NCI-H2227 (cell line): ENCODE measurements around the gene CLC.
"Not testable (repeated sequence)": the region's sequence is repeated elsewhere in the genome, so short reads cannot be mapped to it uniquely, and the experiment has no call there.

Source experiments
- DNase-seq: peaks from one replicate; lab custom pipeline; 2025; ENCODE audit not compliant: unreplicated experiment; lab: John Stamatoyannopoulos, UW

Gene CLC

GRCh38 chr19:39737891-39738290 lies at the start of gene CLC:
TSS of gene CLC (minus strand) at chr19:39738029. CDS start at chr19:39737952, 77 bp downstream.
- no peak for DNase-seq

DNA sequence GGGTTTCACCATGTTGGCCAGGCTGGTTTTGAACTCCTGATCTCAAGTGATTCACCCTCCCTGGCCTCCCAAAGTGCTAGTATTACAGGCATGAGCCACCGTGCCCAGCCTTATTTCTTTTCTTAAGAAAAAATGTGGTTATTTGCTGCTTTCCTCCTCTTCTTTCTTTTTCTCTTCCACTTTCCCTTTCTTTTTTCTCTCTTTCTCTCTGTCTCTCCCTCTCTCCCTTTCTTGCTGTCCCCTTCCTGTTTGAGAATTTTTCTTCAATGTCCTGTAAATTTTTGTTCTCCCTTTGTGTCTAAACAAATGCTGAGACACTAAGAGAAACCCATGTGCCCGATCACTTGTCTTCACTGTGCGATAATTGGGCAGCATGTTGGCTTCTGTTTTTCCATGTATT lies 43.1 kb upstream of the CLC start:
- DNase-seq = no peak

DNA sequence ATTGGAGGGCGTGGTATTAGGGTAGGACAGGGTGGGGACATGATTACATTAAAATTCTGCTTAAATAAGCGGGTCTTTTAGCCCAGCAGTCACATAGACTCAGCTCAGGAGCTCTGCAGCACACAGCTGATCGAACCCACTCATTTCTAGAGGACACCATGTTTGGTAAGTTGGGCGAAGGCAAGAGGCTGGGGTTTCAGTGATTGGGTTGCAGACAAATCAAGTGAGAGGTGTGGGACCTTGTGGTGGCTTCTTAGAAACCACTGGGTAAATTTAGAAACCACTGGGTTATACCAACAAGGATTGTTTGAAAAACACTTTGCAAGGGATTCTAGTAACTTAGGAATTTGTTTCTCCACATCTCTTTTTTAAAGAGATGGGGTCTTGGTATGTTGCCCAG lies 40.9 kb upstream of the CLC start, which contains the start of gene LEUTX:
LEUTX (plus strand) TSS at position 92 of the 400 bp plus-strand sequence; CDS start at position 159, 67 bp downstream.
- DNase-seq = no peak

DNA sequence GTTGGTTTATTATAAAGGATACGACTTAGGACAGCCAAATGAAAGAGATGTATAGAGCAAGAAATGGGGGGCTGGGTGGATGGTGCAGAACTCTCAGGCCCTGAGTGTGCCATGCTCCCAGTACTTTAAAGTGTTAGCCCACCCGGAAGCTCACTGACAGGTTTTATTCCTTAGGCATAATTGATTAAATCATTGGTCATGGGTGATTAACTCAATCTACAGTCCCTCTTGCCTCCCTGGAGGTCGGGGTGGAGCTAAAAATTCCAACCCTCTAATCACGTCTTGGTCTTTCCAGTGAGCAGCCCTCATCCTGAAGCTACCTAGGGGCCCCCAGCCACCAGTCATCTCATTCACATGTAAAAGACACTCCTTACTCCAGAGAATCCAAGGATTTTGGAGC lies 31.0 kb upstream of the CLC start:
- DNase-seq = no peak

DNA sequence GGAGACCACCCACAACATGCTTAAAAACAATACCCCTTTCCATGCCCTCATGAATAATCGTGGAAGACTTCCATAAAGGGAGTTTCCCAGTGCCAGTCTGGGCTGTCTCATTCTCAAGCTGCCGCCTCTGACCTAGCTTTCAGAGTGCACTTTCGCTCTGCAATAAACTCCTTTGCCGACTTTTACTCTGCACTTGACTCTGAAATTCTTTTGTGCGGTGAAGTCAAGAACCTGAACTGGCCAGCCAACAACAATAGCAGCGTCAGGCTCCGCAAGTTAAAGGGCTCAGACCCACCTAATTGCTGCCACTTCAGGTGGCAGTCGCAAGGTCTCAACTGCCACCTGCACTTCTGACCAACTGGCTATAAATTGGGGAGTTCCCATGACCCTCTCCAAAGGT lies 30.5 kb upstream of the CLC start:
- DNase-seq = no peak

DNA sequence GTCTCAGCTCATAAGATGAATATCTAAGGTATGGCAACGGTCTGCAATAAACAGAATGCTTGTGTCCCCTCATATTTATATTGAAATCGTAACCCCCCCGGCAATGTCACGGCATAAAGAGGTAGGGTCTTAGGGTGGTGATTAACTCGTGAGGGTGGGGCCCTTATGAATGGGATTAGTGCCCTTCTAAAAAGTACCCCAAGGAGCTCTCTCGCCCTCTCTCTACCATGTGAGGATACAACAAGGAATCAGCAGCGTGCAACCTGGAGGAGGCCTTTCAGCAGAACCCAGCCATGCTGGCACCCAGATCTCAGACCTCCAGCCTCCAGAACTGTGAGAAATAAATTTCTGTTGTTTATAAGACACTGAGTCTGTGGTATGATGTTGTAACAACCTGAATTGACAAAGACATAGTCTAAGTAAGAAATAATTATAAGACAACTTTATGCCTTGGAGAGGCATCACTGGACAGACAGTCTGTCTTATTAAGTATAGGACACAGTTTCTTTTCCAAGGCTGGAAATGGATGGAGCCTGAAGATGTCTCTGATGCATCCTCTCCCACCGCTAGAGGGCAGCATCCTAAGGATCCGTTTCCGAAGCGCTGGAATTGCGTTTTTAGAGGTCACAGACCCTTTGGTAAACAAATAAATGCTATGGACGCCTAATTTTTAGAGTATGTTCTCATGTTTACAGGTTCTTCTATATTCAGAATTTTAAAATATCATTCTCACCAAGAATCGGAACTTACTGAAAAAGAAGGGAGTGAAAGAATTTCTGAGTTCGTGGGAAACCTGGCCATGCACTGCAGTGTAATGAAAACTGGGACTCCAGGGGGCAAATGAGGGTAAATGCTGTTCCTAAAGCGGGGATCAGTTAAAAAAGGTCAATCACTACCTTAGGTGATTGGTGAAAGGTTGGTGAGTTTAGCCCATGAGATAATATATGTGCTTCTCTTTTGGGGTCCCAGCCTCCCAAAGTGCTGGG lies 27.6 kb upstream of the CLC start:
- peak; percentile 84 for DNase-seq

DNA sequence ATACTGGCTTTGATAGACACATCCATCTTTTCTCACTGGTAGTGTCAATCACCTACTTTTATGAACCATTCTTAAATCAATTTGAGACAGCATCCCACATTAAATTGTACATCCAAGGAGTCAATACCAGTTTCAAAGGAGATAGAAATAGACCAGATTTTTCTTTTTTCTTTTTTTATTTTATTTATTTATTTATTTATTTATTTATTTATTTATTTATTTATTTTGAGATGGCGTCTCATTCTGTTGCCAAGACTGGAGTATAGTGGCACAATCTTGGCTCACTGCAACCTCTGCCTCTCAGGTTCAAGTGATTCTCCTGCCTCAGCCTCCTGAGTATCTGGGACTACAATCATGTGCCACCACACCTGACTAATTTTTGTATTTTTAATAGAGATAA lies 24.0 kb upstream of the CLC start:
- DNase-seq = not testable (repeated sequence)

- no peak for DNase-seq
Measured at GRCh38 chr19:39759457-39760184, 21.8 kb upstream of the CLC start.

- no peak for DNase-seq
Measured at GRCh38 chr19:39754971-39755370, 17.1 kb upstream of the CLC start.

DNA sequence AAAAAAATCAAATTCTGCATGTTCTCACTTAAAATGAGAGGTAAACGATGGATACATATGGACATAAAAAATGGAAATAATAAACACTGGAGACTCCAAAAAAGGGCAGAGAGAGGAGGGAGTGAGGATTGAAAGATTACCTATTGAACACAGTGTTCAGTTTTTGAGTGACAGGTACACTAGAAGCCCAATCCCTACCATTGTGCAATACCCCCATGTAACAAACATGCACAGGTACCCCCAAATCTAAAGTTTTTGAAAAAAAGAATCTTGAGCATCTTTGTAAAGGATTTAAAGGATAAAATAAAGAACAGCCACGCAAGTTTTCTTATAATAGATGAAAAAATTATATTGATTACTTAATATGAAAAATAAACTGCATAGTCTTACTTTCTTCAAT lies 16.7 kb upstream of the CLC start:
- no peak for DNase-seq

DNA sequence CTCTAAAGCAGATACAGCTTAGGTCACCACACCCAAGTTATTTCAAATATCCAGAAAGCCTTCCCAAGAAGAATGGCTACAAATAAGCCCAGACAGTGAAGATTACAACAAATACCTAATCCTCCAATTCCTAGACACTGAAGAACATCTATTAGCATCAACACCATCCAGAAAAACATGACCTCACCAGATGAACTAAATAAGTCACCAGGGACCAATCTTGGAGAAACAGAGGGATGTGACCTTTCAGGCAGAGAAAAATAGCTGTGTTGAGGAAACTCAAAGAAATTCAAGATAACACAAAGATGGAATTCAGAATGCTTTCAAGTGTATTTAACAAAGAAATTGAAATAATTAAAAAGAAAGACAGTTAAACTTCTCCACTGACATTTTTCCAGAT lies 15.0 kb upstream of the CLC start:
- DNase-seq = no peak

DNA sequence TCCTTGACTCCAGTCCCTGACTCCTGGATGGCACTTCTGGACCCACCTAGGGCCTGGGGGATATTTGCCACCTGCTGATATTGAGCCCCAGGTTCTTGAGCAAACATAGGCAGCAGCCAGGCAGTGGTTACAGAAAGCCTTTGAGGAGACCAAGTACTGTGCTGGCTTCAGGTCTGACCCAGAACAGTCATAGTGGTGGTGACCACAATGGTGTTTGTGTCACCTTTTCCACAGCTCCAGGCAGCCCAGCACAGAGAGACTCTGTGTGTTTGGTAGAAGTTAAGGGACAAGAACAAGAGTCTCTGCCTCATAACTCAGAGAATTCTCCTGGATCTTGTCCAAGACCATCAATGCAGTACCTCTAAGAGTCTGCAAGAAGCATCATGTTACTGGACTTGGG lies 14.6 kb upstream of the CLC start:
- DNase-seq = no peak

GRCh38 chr19:39749981-39750380 lies 12.2 kb upstream of the CLC start:
- DNase-seq = no peak

DNA sequence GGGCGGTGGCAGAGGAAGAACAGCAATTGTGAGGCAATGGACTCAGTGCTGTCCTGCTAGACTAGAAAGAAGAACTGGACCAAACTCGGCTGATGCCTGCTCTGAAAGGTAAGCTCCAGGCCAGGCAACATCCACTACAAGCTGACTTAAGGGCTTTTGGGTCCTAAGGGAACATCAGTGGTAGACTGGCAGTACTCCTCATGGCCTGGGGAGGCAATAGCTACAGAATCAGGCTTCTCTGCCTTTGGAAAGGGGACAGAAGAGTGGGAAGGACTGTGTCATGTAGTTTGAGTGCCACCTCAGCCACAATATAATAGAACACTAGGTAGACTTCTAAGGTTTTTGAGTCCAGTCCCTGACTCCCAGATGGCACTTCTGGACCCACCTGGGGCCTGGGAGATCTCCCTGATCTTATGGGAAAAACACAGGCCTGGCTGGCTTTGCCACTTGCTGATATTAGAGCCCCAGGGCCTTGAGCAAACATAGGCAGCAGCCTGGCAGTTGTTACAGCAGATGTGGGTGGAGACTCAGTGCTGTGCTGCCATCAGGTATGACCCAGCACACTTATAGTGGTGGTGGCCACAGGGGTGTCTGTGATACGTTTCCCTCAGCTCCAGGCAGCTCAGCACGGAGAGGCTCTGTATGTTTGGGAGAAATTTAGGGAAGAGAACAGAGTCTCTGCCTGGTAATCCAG lies 9.2 kb upstream of the CLC start:
- no peak for DNase-seq

DNA sequence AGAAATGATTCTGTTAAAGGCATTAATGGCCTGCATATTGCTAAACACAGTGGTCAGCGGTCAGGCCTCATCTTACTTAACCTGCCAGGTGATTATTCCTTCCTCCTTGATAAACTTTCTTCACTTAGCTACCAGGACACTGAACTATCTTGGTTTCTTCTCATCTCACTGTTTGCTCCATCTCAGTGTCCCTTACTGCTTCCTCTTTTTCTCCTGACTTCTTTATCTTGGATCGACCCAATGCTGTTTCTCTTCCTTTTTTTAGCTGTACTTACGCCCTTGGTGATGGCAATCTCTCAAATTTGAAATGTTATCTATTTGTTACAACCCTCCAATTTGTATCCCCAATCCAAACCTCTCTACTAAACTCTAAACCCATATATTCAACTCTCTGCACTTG lies 7.8 kb upstream of the CLC start:
- DNase-seq = no peak

GRCh38 chr19:39740395-39740794 lies 2.6 kb upstream of the CLC start:
- no peak for DNase-seq

GRCh38 chr19:39738814-39739213 lies 985 bp upstream of the CLC start:
- DNase-seq = no peak

GRCh38 chr19:39737351-39737750 lies 478 bp downstream of the CLC start:
- no peak for DNase-seq

DNA sequence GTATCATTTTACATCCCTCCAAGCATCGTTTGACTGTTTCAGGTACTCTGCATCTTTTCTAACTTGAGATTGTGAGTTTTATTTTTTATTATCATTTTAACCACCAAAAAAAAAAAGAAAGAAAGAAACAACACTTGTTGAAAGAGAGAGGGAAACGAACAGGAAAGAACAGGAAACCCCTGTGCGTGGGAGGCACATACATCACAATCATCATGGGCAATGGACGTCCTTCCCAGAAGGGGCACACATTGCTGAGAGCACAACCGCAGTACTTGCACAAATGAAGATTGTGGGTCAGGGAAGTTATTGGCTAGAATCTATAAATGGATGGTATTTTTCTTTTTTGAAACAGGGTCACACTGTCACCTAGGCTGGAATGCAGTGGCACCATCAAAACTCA lies 1.7 kb downstream of the CLC start:
- no peak for DNase-seq

- DNase-seq = no peak
Measured at GRCh38 chr19:39735688-39736087, 2.1 kb downstream of the CLC start.

DNA sequence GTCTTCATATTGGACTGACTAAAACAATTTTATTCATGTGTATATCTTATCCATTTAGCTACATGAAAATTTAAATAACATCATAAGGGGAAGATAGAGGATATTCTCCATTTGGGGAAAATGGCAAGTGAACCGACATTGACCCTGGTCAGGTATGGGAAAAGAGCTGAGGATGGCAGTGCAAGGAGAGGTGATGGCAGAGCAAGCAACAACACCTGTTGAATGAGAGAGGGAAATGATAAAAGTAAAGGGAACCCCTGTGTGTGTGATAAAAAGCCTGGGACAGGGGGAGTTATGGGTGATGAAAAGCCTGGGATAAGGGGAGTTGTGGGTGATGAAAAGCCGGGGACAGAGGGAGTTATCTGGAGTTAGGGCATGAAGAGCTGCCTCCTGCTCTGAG lies 4.0 kb downstream of the CLC start:
- DNase-seq = no peak
